HG03097 (cell line): ENCODE results near the gene SPR.

Source experiments
- ATAC-seq: cut with Tn5 transposase; IDR thresholded peaks from one replicate; pipeline ENCODE4 v1.9.1; 2021; ENCODE audit not compliant: unreplicated experiment, low FRiP score

Gene SPR

GRCh38 chr2:72927619-72928550, 40.7 kb downstream of the SPR start:
- ATAC-seq: no peak

- no peak for ATAC-seq
These were observed 41.8 kb downstream of the SPR start for GRCh38 chr2:72929010-72929409.

DNA sequence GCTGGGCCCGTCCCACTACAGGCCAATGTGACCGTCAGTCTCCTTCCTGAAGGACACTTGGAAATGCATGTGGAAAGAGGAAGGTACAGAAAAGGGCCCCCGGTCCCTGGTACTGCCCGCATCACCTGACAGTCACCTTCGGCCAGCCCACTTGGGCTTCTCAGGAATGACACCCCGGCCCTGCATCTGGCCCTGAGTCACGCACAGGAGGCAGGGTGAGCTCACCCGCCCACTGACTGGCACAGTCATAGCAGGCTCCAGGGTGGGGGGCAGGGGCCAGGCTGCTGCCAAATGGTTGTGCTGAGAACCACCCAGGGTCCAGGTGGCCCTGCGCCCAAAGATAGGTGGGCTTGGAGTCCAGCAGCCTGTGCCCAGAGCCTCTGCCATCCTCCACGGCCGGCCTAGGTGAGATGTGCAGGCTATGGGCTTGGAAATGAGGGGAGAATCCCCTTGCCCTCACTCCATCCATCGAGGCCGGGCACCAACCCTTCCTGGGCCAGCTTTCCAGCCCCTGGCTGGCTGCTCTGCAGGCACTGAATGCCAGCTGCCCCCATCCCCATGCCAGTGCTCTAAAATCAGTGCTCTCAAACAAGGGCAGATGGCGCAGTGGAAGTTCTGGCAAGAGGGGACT, 44.2 kb downstream of the SPR start:
- ATAC-seq: no peak

GRCh38 chr2:72932045-72932740, 45.0 kb downstream of the SPR start:
- no peak for ATAC-seq

- ATAC-seq: no peak
These were observed 45.6 kb downstream of the SPR start for GRCh38 chr2:72932805-72933204.

DNA sequence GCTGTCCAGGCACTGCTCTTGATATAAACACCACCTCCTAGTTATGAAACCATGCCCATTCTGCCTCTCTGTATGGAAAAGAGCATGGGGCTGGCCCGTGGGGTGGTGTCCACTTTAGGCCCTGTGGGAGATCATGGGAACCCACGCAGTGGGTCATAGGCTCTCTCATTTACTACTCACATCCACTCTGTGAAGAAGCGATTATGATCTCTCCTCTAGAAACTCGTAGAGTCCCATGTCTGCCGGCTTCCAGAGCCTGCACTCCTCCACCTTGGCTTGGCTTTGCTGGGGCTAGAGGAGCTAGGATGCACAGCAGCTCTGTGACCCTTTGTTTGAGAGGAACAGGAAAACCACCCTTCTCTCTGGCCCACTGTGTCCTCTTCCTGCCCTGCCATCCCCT, 46.0 kb downstream of the SPR start:
- ATAC-seq: no peak

GRCh38 chr2:72933646-72934151, 46.5 kb downstream of the SPR start:
- no peak for ATAC-seq

GRCh38 chr2:72934683-72935610, 47.7 kb downstream of the SPR start:
- no peak for ATAC-seq

DNA sequence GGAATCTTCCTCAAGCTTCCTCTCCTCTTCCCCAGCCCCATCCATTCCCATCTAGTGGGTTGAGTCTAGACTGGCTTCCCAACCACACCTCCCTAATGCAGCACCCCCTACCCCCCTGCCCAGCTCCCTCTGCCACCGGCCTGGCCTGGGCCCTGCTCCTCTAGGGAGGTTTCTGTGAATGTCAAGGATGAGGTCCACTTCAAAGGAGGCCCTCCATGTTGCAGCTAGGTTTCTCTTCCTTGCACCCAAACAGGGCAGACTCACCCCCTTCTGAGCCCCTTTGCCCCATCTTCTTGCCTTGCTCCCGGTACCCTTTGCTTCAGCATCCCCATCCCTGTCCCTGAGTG, 48.4 kb downstream of the SPR start:
- ATAC-seq: no peak

GRCh38 chr2:72936660-72937355, 49.6 kb downstream of the SPR start:
- ATAC-seq: no peak

- ATAC-seq: no peak
These were observed 50.1 kb downstream of the SPR start for GRCh38 chr2:72937356-72937669.

DNA sequence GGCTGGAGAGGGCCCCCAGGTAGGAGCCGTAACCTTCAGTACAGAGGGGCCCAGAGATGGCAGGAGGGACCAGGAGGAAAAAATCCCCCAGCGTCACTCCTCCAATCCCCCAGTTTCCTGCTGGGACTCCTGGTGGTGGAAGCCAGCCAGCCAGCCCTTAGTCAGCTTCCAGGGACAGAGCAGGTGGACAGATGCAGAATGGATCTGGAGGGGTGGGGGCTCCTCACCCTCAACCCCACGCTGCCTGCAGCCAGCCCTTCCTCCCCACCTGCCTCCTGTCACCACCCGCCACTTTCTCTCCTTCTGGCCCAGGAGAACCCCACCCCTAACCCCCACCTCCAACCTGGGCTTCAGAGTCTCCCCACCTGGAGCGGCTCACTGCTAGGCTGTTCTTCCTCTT, 51.2 kb downstream of the SPR start:
- no peak for ATAC-seq

DNA sequence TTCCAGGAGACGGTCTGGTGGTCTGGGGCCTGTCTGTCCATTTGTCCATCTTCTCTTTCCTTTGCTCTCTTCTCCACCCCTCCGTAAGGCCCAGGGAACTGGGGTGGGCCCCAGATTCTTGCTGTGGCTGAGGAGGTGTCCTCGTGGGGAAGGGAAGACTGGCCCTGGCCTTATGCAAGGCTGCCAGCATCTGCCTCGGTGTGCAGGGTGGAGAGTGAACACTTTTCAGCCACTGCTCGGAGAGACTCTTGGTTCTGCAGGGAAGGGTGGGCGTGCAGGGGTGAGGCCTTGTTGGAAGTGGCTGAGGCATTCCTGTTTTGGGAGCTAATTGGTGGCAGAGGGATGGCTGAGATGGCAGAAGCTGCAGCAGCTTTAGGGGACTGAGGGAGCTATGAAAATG, 53.2 kb downstream of the SPR start:
- no peak for ATAC-seq

- ATAC-seq: no peak
These were observed 53.6 kb downstream of the SPR start for GRCh38 chr2:72940786-72941185.
